CD4-positive, alpha-beta T cell (primary cell): Measurements from ENCODE around the gene TAS2R40. TPM values are rescaled to one million over a fixed set of nuclear protein-coding genes. Genes with fewer than 3 reads are reported as not detected.

ENCODE experiments used
- ATAC-seq: fragments of 200-7000 bp; cut with Tn5 transposase; one replicate; pipeline ENCODE4 v1.10.0; 2022; ENCODE audit warnings: mild to moderate bottlenecking; ENCODE audit not compliant: poor library complexity
- CTCF ChIA-PET: fragments of 350-600 bp; sonication (Branson Sonifier 250); formaldehyde crosslinking; loops from one replicate; lab custom pipeline; 2021; ENCODE audit warnings: antibody characterized with exemption, inconsistent platforms; lab: Charles Lee
- POLR2A ChIA-PET: fragments of 350-600 bp; sonication (Branson Sonifier 250); formaldehyde crosslinking; loops from one replicate; lab custom pipeline; 2021; ENCODE audit warnings: antibody characterized with exemption, inconsistent platforms; lab: Charles Lee
- DNase-seq, 14 experiments: peaks; one replicate each; pipeline ENCODE4 v3.0.0-alpha.2; 2013 to 2020; ENCODE audit warnings: mixed read lengths in 2 of 14
- H3K27ac ChIP-seq, 2 donors: one replicate each; pipeline versions ENCODE4 v1.5.1 to v1.7.0; 2013; ENCODE audit warnings: low read length in 2 of 2, low read depth in 1 of 2, mild to moderate bottlenecking in 1 of 2
- H3K27me3 ChIP-seq, 2 experiments: 1 replicate in 1 of 2; 2 replicates in 1 of 2; pipeline versions ENCODE4 v1.6.1 to v1.7.0; 2013; ENCODE audit warnings: low read length in 2 of 2, control low read depth in 1 of 2, mild to moderate bottlenecking in 1 of 2, moderate library complexity in 1 of 2; ENCODE audit not compliant: insufficient read depth in 2 of 2, control insufficient read depth in 1 of 2
- H3K36me3 ChIP-seq: one replicate; pipeline ENCODE4 v1.6.1; 2013; ENCODE audit warnings: low read length, control low read depth; ENCODE audit not compliant: insufficient read depth
- H3K4me1 ChIP-seq: one replicate; pipeline ENCODE4 v1.6.1; 2013; ENCODE audit warnings: low read length, control low read depth; ENCODE audit not compliant: insufficient read depth
- H3K4me3 ChIP-seq: one replicate; pipeline ENCODE4 v1.5.1; 2013; ENCODE audit warnings: mild to moderate bottlenecking, low read length, moderate library complexity
- H3K9me3 ChIP-seq, 2 experiments: 1 replicate in 1 of 2; 2 replicates in 1 of 2; pipeline versions ENCODE4 v1.6.1 to v1.7.0; 2013; ENCODE audit warnings: low read length in 2 of 2, mild to moderate bottlenecking in 2 of 2, control low read depth in 1 of 2, moderate library complexity in 1 of 2; ENCODE audit not compliant: control insufficient read depth in 1 of 2, insufficient read depth in 1 of 2
- H3K27ac Mint-ChIP-seq: one replicate; pipeline ENCODE4 v1.8.0; 2020; ENCODE audit warnings: mixed read lengths
- H3K27me3 Mint-ChIP-seq: one replicate; pipeline ENCODE4 v1.8.0; 2021; ENCODE audit warnings: mixed read lengths
- H3K36me3 Mint-ChIP-seq: one replicate; pipeline ENCODE4 v1.8.0; 2021; ENCODE audit warnings: low read depth, mixed read lengths
- H3K4me1 Mint-ChIP-seq: one replicate; pipeline ENCODE4 v1.8.0; 2021; ENCODE audit warnings: low read depth, mixed read lengths
- H3K4me3 Mint-ChIP-seq: one replicate; pipeline ENCODE4 v1.8.0; 2020; ENCODE audit warnings: mild to moderate bottlenecking, mixed read lengths
- H3K9me3 Mint-ChIP-seq: one replicate; pipeline ENCODE4 v1.8.0; 2020; ENCODE audit warnings: mixed read lengths
- CTCF ChIP-seq: fragments of 200-600 bp; IDR thresholded peaks from one replicate; pipeline ENCODE4 v1.8.0; 2022; ENCODE audit warnings: antibody characterized with exemption, mild to moderate bottlenecking
- intact Hi-C, 2 experiments: fragments of 100-400 bp; cut with DNase I in 1 of 2; cut with micrococcal nuclease in 1 of 2; formaldehyde crosslinking; loops; one replicate each; pipeline versions ENCODE4 v1.15.1 to v1.9.0; 2023 to 2025; cut with DNase I, micrococcal nuclease
- total RNA-seq, 174 experiments: library from RNA in 2 of 174; stranded (reverse) in 2 of 174; gene quantifications; one replicate each; pipeline ENCODE4 v1.2.3 and lab custom pipeline; 2021 to 2026

TAS2R40 gene
- total RNA-seq, 2 experiments from 2014 or later, result not detected

- no peak for DNase-seq
- Mint-ChIP-seq H3K36me3 (no peaks in the 10 kb centered on the region), H3K4me1 (peaks cover 62% of the 10 kb centered on the region), H3K4me3 (no peak overlapping the region), H3K9me3 (peaks cover 3% of the 10 kb centered on the region), H3K27me3 (no peaks in the 10 kb centered on the region), H3K27ac (no peak overlapping the region)
- no peak for ATAC-seq
- Histone ChIP-seq H3K27me3 (no peaks in the 10 kb centered on the region), H3K27ac (no peak overlapping the region), H3K9me3 (no peaks in the 10 kb centered on the region), H3K36me3 (no peaks in the 10 kb centered on the region), H3K4me3 (no peak overlapping the region), H3K4me1 (peaks cover 28% of the 10 kb centered on the region)
- intact Hi-C loops, result no loop called here
- POLR2A ChIA-PET, result interaction anchor here (1.0 to 1.6 kb wide), 3 partner anchors 15 to 45 kb away, joined by 3 to 6 read pairs (median 3); partner anchors contain the start of genes CASP2 and GSTK1
- CTCF ChIA-PET, result interaction anchor here (0.7 to 1.5 kb wide), 2 partner anchors 15 to 45 kb away, joined by 3 to 5 read pairs; partner anchors contain the start of gene CASP2
- no peak for TF ChIP-seq CTCF
These were observed 21.8 kb downstream of the TAS2R40 start for GRCh38 chr7:143243614-143244013.

GRCh38 chr7:143244321-143244720 lies 22.5 kb downstream of the TAS2R40 start:
- DNase-seq (no peak), ATAC-seq (no peak)
- peaks cover 4% of the 10 kb centered on the region for H3K36me3 Mint-ChIP-seq
- no peaks in the 10 kb centered on the region for H3K27me3 ChIP-seq
- H3K4me3 ChIP-seq, result no peak overlapping the region
- no peaks in the 10 kb centered on the region for H3K36me3 ChIP-seq
- H3K9me3 Mint-ChIP-seq, result peaks cover 3% of the 10 kb centered on the region
- H3K27ac ChIP-seq, result no peak overlapping the region
- ChIA-PET CTCF (interaction anchor here (1.0 to 1.5 kb wide), 3 partner anchors 12 to 44 kb away, joined by 3 read pairs; partner anchors contain the start of gene CASP2), POLR2A (interaction anchor here (1.3 to 1.6 kb wide), 2 partner anchors 11 to 44 kb away, joined by 3 to 4 read pairs; partner anchors contain the start of gene CASP2)
- peaks cover 0 to 6% of the 10 kb centered on the region in 2 experiments for H3K9me3 ChIP-seq
- no peak for TF ChIP-seq CTCF
- intact Hi-C loops, result no loop called here
- H3K27ac Mint-ChIP-seq, result peak overlapping the region; percentile 61
- no peaks in the 10 kb centered on the region for H3K27me3 Mint-ChIP-seq
- H3K4me1 ChIP-seq, result peaks cover 35% of the 10 kb centered on the region
- no peak overlapping the region for H3K4me3 Mint-ChIP-seq
- peaks cover 69% of the 10 kb centered on the region for H3K4me1 Mint-ChIP-seq

- ATAC-seq (peak; percentile 28), DNase-seq (peak in 2 of 14 experiments; percentile 27 to 43)
- intact Hi-C loops, result no loop called here
- H3K27ac ChIP-seq, result peak overlapping the region in 1 of 2 donors; percentile 50
- H3K4me3 Mint-ChIP-seq, result no peak overlapping the region
- H3K36me3 ChIP-seq, result no peaks in the 10 kb centered on the region
- no peaks in the 10 kb centered on the region for H3K27me3 Mint-ChIP-seq
- TF ChIP-seq CTCF, result no peak
- no peak overlapping the region for H3K4me3 ChIP-seq
- CTCF ChIA-PET, result interaction anchor here (0.6 to 1.2 kb wide), 5 partner anchors 11 to 135 kb away, joined by 3 to 4 read pairs (median 3); partner anchors contain the start of gene CASP2
- H3K9me3 ChIP-seq, result peaks cover 0 to 6% of the 10 kb centered on the region in 2 experiments
- peaks cover 40% of the 10 kb centered on the region for H3K4me1 ChIP-seq
- no peaks in the 10 kb centered on the region for H3K27me3 ChIP-seq
- peaks cover 6% of the 10 kb centered on the region for H3K9me3 Mint-ChIP-seq
- H3K4me1 Mint-ChIP-seq, result peaks cover 77% of the 10 kb centered on the region
- peaks cover 11% of the 10 kb centered on the region for H3K36me3 Mint-ChIP-seq
- POLR2A ChIA-PET, result interaction anchor here (0.8 to 1.6 kb wide), 4 partner anchors 10 to 43 kb away, joined by 3 to 6 read pairs (median 4); partner anchors contain the start of genes CASP2 and GSTK1
- H3K27ac Mint-ChIP-seq, result peak overlapping the region; percentile 61
These were observed 23.3 kb downstream of the TAS2R40 start for GRCh38 chr7:143245123-143245522.
